Panc1 (cell line): Measurements from ENCODE around the gene COMMD9. TPM values are rescaled to one million over a fixed set of nuclear protein-coding genes. Genes with fewer than 3 reads are reported as not detected.

Experiments
- ATAC-seq: fragments of 200-7000 bp; cut with Tn5 transposase; 2 replicates; pipeline ENCODE4 v1.9.1; 2020; ENCODE audit warnings: mild to moderate bottlenecking, moderate library complexity
- BruUV-seq: library from RNA; stranded (reverse); fragments of 400-500 nt; replicated peaks from 2 replicates; lab custom pipeline; 2021; lab: Mats Ljungman, UMichigan
- CTCF ChIA-PET: fragments of 300-600 bp; sonication (Branson Sonifier 250); formaldehyde crosslinking; loops from one replicate; lab custom pipeline; 2022; ENCODE audit warnings: antibody characterized with exemption; lab: Charles Lee
- POLR2A ChIA-PET: fragments of 300-600 bp; sonication (Branson Sonifier 250); formaldehyde crosslinking; loops from one replicate; lab custom pipeline; 2022; ENCODE audit warnings: antibody characterized with exemption; lab: Charles Lee
- DNase-seq: peaks from one replicate; pipeline ENCODE4 v3.0.0-alpha.2; 2010; ENCODE audit warnings: low read depth, low spot score
- H3K27ac ChIP-seq: 2 replicates; pipeline ENCODE4 v1.5.1; 2011; ENCODE audit warnings: mild to moderate bottlenecking, low read length, inconsistent platforms
- H3K27me3 ChIP-seq: fragments of 200-500 bp; sonication (Bioruptor generic); 2 replicates; pipeline ENCODE4 v1.6.0; 2014; ENCODE audit warnings: low read length, inconsistent platforms; ENCODE audit not compliant: control insufficient read depth, insufficient read depth
- H3K36me3 ChIP-seq: fragments of 200-500 bp; sonication (Bioruptor generic); 2 replicates; pipeline ENCODE4 v1.5.1; 2014; ENCODE audit warnings: inconsistent platforms, mild to moderate bottlenecking, low read length, moderate library complexity; ENCODE audit not compliant: control insufficient read depth, insufficient read depth
- H3K4me1 ChIP-seq: 2 replicates; pipeline ENCODE4 v1.5.1; 2011; ENCODE audit warnings: inconsistent platforms, mild to moderate bottlenecking, low read length, moderate library complexity; ENCODE audit not compliant: control insufficient read depth, insufficient read depth
- H3K4me3 ChIP-seq, 2 experiments: 2 replicates each; pipeline ENCODE4 v1.5.1; 2011 to 2012; ENCODE audit warnings: low read depth in 2 of 2, low read length in 2 of 2, mild to moderate bottlenecking in 2 of 2, inconsistent platforms in 1 of 2, moderate library complexity in 1 of 2
- H3K9me3 ChIP-seq: fragments of 200-500 bp; sonication (Bioruptor generic); 2 replicates; pipeline ENCODE4 v1.5.1; 2014; ENCODE audit warnings: low read depth, mild to moderate bottlenecking, inconsistent platforms, low read length, moderate library complexity; ENCODE audit not compliant: control insufficient read depth, insufficient read depth
- POLR2AphosphoS5 ChIP-seq: IDR thresholded peaks from 2 replicates; pipeline ENCODE4 v1.6.1; 2012; ENCODE audit warnings: mild to moderate bottlenecking, low read depth, low read length, moderate library complexity
- SIN3A ChIP-seq: IDR thresholded peaks from 2 replicates; pipeline ENCODE4 v1.6.1; 2012; ENCODE audit warnings: low read depth, mild to moderate bottlenecking, low read length, moderate library complexity, borderline replicate concordance; ENCODE audit not compliant: insufficient read depth
- TCF7L2 ChIP-seq: IDR thresholded peaks from 2 replicates; pipeline ENCODE4 v1.6.1; 2011; ENCODE audit warnings: mild to moderate bottlenecking, low read depth, low read length, inconsistent platforms
- in situ Hi-C: cut with HindIII; loops from 2 replicates; pipeline ENCODE4 v1.10.0; 2016; ENCODE audit warnings: low sequenced_read_pairs, low pct_unique_long_range_greater_than_20kb
- intact Hi-C: fragments of 100-400 bp; cut with micrococcal nuclease; formaldehyde crosslinking; loops from one replicate; pipeline ENCODE4 v1.10.0; 2022; ENCODE audit not compliant: unreplicated experiment
- total RNA-seq: library from RNA; stranded (reverse); gene quantifications from one replicate; pipeline ENCODE4 v1.2.1, GENCODE V29; 2021; ENCODE audit not compliant: unreplicated experiment
- TF ChIP-seq, protein P1 (sequence below): fragments of 450-650 bp; IDR thresholded peaks from 2 replicates; pipeline ENCODE4 v1.5.1; 2017; ENCODE audit warnings: mild to moderate bottlenecking
- TF ChIP-seq, protein P2 (sequence below), 2 experiments: IDR thresholded peaks; 2 replicates each; pipeline ENCODE4 v1.6.1; 2011 to 2012; ENCODE audit warnings: low read depth in 2 of 2, control low read depth in 1 of 2, low read length in 1 of 2, mild to moderate bottlenecking in 1 of 2, moderate library complexity in 1 of 2; ENCODE audit not compliant: insufficient read depth in 1 of 2

The COMMD9 gene
- total RNA-seq, 1 experiment from 2014 or later: 41.8 TPM

DNA sequence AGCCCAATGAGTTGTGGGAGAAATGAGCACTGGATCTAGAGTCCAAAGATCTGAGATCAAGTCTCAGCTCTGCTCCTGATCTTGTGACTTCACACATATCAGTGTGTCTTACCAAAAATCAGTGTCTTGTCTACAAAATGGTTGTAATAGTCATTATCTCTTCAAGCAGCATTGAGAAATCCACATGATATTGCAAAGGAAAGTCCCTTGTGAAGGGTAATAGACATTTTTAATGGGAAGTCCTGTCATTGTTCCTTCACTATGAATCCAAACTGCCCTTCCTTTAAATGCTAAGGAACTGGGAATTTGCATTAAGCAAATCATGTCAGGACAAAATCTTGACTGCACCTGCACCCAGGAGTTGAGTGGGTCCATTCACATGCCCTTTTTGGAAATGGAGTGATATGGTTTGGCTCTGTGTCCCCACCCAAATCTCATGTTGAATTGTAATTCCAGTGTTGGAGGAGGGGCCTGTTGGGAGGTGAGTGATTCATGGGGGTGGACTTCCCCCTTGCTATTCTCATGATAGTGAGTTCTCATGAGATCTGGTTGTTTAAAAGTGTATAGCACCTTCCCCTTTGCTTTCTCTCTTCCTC, 51.1 kb downstream of the COMMD9 start:
- Histone ChIP-seq H3K36me3 (no peaks in the 10 kb centered on the region), H3K9me3 (no peaks in the 10 kb centered on the region), H3K27me3 (no peaks in the 10 kb centered on the region), H3K4me3 (no peak overlapping the region), H3K27ac (no peak overlapping the region), H3K4me1 (no peaks in the 10 kb centered on the region)
- intact Hi-C loops: no loop called here
- TF ChIP-seq SIN3A (no peak), POLR2AphosphoS5 (no peak), TCF7L2 (no peak)
- TF ChIP-seq, protein P1, sequence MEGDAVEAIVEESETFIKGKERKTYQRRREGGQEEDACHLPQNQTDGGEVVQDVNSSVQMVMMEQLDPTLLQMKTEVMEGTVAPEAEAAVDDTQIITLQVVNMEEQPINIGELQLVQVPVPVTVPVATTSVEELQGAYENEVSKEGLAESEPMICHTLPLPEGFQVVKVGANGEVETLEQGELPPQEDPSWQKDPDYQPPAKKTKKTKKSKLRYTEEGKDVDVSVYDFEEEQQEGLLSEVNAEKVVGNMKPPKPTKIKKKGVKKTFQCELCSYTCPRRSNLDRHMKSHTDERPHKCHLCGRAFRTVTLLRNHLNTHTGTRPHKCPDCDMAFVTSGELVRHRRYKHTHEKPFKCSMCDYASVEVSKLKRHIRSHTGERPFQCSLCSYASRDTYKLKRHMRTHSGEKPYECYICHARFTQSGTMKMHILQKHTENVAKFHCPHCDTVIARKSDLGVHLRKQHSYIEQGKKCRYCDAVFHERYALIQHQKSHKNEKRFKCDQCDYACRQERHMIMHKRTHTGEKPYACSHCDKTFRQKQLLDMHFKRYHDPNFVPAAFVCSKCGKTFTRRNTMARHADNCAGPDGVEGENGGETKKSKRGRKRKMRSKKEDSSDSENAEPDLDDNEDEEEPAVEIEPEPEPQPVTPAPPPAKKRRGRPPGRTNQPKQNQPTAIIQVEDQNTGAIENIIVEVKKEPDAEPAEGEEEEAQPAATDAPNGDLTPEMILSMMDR: no peak
- TF ChIP-seq, protein P2, sequence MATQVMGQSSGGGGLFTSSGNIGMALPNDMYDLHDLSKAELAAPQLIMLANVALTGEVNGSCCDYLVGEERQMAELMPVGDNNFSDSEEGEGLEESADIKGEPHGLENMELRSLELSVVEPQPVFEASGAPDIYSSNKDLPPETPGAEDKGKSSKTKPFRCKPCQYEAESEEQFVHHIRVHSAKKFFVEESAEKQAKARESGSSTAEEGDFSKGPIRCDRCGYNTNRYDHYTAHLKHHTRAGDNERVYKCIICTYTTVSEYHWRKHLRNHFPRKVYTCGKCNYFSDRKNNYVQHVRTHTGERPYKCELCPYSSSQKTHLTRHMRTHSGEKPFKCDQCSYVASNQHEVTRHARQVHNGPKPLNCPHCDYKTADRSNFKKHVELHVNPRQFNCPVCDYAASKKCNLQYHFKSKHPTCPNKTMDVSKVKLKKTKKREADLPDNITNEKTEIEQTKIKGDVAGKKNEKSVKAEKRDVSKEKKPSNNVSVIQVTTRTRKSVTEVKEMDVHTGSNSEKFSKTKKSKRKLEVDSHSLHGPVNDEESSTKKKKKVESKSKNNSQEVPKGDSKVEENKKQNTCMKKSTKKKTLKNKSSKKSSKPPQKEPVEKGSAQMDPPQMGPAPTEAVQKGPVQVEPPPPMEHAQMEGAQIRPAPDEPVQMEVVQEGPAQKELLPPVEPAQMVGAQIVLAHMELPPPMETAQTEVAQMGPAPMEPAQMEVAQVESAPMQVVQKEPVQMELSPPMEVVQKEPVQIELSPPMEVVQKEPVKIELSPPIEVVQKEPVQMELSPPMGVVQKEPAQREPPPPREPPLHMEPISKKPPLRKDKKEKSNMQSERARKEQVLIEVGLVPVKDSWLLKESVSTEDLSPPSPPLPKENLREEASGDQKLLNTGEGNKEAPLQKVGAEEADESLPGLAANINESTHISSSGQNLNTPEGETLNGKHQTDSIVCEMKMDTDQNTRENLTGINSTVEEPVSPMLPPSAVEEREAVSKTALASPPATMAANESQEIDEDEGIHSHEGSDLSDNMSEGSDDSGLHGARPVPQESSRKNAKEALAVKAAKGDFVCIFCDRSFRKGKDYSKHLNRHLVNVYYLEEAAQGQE (IDR thresholded peaks at IDR 0.05; ENCODE audit: insufficient read depth in 1 of 2, low read depth in 2 of 2, low read length in 1 of 2): no peak
- CTCF ChIA-PET: no interaction called here
- in situ Hi-C loops: no loop called here
- ATAC-seq (no peak), DNase-seq (no peak)
- BruUV-seq: no TSS peak
- POLR2A ChIA-PET: no interaction called here

- H3K4me3 ChIP-seq: no peak overlapping the region
- H3K27me3 ChIP-seq: no peaks in the 10 kb centered on the region
- no TSS peak for BruUV-seq
- no peak for ATAC-seq
- DNase-seq: no peak
- H3K4me1 ChIP-seq: no peaks in the 10 kb centered on the region
- in situ Hi-C loops: no loop called here
- ChIA-PET POLR2A (interaction anchor here (0.6 kb wide), 1 partner anchor 170 kb away, joined by 4 read pairs; no protein-coding TSS in a partner anchor), CTCF (no interaction called here)
- H3K36me3 ChIP-seq: no peaks in the 10 kb centered on the region
- intact Hi-C loops: no loop called here
- H3K27ac ChIP-seq: no peak overlapping the region
- no peaks in the 10 kb centered on the region for H3K9me3 ChIP-seq
- TF ChIP-seq, protein P1: no peak
These were observed 51.8 kb downstream of the COMMD9 start for GRCh38 chr11:36237391-36237790.
